Neural cell (in vitro differentiated cells): ENCODE data around the gene SPAAR. TPM values are rescaled to one million over a fixed set of nuclear protein-coding genes. Genes with fewer than 3 reads are reported as not detected.

ENCODE experiments used
- H2AFZ ChIP-seq: fragments of 200-600, 300-800 bp; sonication (generic), shearing (Covaris generic); 2 replicates; pipeline ENCODE4 v1.6.0; 2014; ENCODE audit warnings: low read depth, mild to moderate bottlenecking, antibody characterized with exemption, low read length, moderate library complexity
- H3F3A ChIP-seq: fragments of 200-600 bp; shearing (Covaris generic); 2 replicates; pipeline ENCODE4 v1.6.1; 2016; ENCODE audit warnings: mild to moderate bottlenecking, moderate library complexity, mixed read lengths, antibody characterized with exemption, low read length; ENCODE audit not compliant: insufficient read depth, poor library complexity, severe bottlenecking
- H3K27ac ChIP-seq: fragments of 200-600, 300-800 bp; sonication (generic), shearing (Covaris generic); 2 replicates; pipeline ENCODE4 v1.5.1; 2014; ENCODE audit warnings: mild to moderate bottlenecking, low read length, moderate library complexity
- H3K27me3 ChIP-seq: fragments of 300-800, 200-600 bp; sonication (generic), shearing (Covaris generic); 2 replicates; pipeline ENCODE4 v1.6.0; 2014; ENCODE audit warnings: mild to moderate bottlenecking, low read depth, low read length, moderate library complexity; ENCODE audit not compliant: insufficient read depth
- H3K36me3 ChIP-seq: fragments of 300-800, 200-600 bp; sonication (generic), shearing (Covaris generic); 2 replicates; pipeline ENCODE4 v1.5.1; 2014; ENCODE audit warnings: mild to moderate bottlenecking, antibody characterized with exemption, low read length, moderate library complexity; ENCODE audit not compliant: insufficient read depth
- H3K4me2 ChIP-seq: fragments of 300-800, 200-600 bp; sonication (generic), shearing (Covaris generic); 2 replicates; pipeline ENCODE4 v1.6.0; 2014; ENCODE audit warnings: mild to moderate bottlenecking, low read length
- H3K4me3 ChIP-seq: fragments of 300-800, 200-600 bp; sonication (generic), shearing (Covaris generic); 2 replicates; pipeline ENCODE4 v1.5.1; 2014; ENCODE audit warnings: mild to moderate bottlenecking, low read length, moderate library complexity
- H3K79me2 ChIP-seq: fragments of 200-600 bp; shearing (Covaris generic); replicated peaks from 2 replicates; pipeline ENCODE4 v1.6.0; 2014; ENCODE audit warnings: mild to moderate bottlenecking, low read length, moderate library complexity; ENCODE audit not compliant: insufficient read depth
- H3K9ac ChIP-seq: fragments of 300-800, 200-600 bp; sonication (generic), shearing (Covaris generic); 2 replicates; pipeline ENCODE4 v1.6.1; 2016; ENCODE audit warnings: mild to moderate bottlenecking, low read length, mixed read lengths
- H3K9me2 ChIP-seq: fragments of 200-600 bp; shearing (Covaris generic); 2 replicates; pipeline ENCODE4 v1.6.1; 2016; ENCODE audit warnings: mild to moderate bottlenecking, low read length, mixed read lengths; ENCODE audit not compliant: insufficient read depth
- H3K9me3 ChIP-seq: fragments of 200-600, 300-800 bp; sonication (generic), shearing (Covaris generic); 2 replicates; pipeline ENCODE4 v1.6.1; 2016; ENCODE audit warnings: mild to moderate bottlenecking, mixed run types, low read length, moderate library complexity, mixed read lengths
- H4K20me1 ChIP-seq: fragments of 200-600 bp; shearing (Covaris generic); 2 replicates; pipeline ENCODE4 v1.6.1; 2016; ENCODE audit warnings: mild to moderate bottlenecking, mixed run types; ENCODE audit not compliant: insufficient read depth
- EP300 ChIP-seq: fragments of 450-650 bp; conservative IDR thresholded peaks from 2 replicates; pipeline ENCODE4 v1.6.1; 2014; ENCODE audit warnings: antibody characterized with exemption, mild to moderate bottlenecking, moderate library complexity; ENCODE audit not compliant: poor library complexity, severe bottlenecking
- EZH2 ChIP-seq: fragments of 200-600, 300-800 bp; shearing (Covaris generic), sonication (generic); IDR thresholded peaks from 2 replicates; pipeline ENCODE4 v1.6.1; 2014; ENCODE audit warnings: antibody characterized with exemption, low read length, borderline replicate concordance, mild to moderate bottlenecking; ENCODE audit not compliant: insufficient read depth, poor library complexity, severe bottlenecking
- MXI1 ChIP-seq: fragments of 450-650 bp; conservative IDR thresholded peaks from 2 replicates; pipeline ENCODE4 v1.6.1; 2014; ENCODE audit warnings: antibody characterized with exemption, mild to moderate bottlenecking; ENCODE audit not compliant: poor library complexity, severe bottlenecking
- POLR2AphosphoS5 ChIP-seq: IDR thresholded peaks from 2 replicates; pipeline ENCODE4 v1.6.1; 2012
- RAD21 ChIP-seq: fragments of 450-650 bp; conservative IDR thresholded peaks from 2 replicates; pipeline ENCODE4 v1.6.1; 2014; ENCODE audit warnings: antibody characterized with exemption, mild to moderate bottlenecking, moderate library complexity
- SMC3 ChIP-seq: fragments of 450-650 bp; conservative IDR thresholded peaks from 2 replicates; pipeline ENCODE4 v1.6.1; 2014; ENCODE audit warnings: antibody characterized with exemption, mild to moderate bottlenecking, moderate library complexity; ENCODE audit not compliant: poor library complexity
- TAF1 ChIP-seq: IDR thresholded peaks from 2 replicates; pipeline ENCODE4 v1.6.1; 2012; ENCODE audit warnings: low read depth
- polyA plus RNA-seq: library from polyadenylated mRNA; depleted of rRNA; stranded (reverse); fragments of >200 nt; gene quantifications from 2 replicates; pipeline ENCODE4 v1.2.3, GENCODE V29; 2014
- TF ChIP-seq, protein P1 (sequence below): fragments of 450-650 bp; IDR thresholded peaks from 2 replicates; pipeline ENCODE4 v1.5.1; 2014; ENCODE audit warnings: antibody characterized with exemption, mild to moderate bottlenecking, moderate library complexity; ENCODE audit not compliant: poor library complexity, severe bottlenecking
- TF ChIP-seq, protein P2 (sequence below): IDR thresholded peaks from 2 replicates; pipeline ENCODE4 v1.6.1; 2012; ENCODE audit warnings: borderline replicate concordance

Gene SPAAR
- polyA plus RNA-seq, 1 donor from 2014 or later: 0.35 TPM

DNA sequence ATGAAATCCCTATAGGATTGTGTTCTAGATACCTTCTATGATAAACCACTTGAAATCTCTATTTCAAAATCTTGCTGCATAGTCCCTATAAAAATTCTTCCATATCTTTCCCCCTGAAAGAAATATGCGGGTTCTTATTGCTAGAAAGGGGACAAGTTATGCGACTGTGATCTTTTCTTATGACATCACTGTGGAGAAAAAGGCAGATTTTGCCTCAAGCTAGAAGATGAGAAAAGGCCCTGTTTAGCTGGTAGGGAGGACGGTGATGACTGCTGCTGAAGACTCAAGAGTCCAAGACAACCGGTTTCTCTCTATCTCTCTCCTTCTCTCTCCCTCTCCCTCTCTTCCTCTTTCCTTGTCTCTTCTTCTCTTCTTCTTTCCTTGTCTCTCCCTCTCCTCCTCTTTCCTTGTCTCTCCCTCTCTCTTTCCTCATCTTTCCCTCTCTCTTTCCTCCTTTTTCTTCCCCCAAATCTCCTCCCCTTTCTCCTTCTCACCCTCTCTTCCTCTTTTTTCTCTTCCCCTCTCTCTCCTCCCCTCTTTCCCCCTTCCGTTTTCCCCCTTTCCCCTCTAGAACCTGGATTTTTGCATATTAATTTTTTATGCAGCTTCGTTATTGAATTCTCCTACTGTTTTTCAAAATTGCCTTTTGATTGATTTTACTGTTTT lies 43.4 kb downstream of the SPAAR start:
- H4K20me1 ChIP-seq: no peaks in the 10 kb centered on the region
- H3K36me3 ChIP-seq: no peaks in the 10 kb centered on the region
- no peaks in the 10 kb centered on the region for H3K9me3 ChIP-seq
- H2AFZ ChIP-seq: no peak overlapping the region
- H3F3A ChIP-seq: no peaks in the 10 kb centered on the region
- H3K4me2 ChIP-seq: no peak overlapping the region
- H3K9me2 ChIP-seq: no peaks in the 10 kb centered on the region
- H3K4me3 ChIP-seq: no peak overlapping the region
- H3K79me2 ChIP-seq: no peaks in the 10 kb centered on the region
- H3K27me3 ChIP-seq: peaks cover 19% of the 10 kb centered on the region
- H3K27ac ChIP-seq: no peak overlapping the region
- H3K9ac ChIP-seq: no peak overlapping the region
- TF ChIP-seq, protein P1, sequence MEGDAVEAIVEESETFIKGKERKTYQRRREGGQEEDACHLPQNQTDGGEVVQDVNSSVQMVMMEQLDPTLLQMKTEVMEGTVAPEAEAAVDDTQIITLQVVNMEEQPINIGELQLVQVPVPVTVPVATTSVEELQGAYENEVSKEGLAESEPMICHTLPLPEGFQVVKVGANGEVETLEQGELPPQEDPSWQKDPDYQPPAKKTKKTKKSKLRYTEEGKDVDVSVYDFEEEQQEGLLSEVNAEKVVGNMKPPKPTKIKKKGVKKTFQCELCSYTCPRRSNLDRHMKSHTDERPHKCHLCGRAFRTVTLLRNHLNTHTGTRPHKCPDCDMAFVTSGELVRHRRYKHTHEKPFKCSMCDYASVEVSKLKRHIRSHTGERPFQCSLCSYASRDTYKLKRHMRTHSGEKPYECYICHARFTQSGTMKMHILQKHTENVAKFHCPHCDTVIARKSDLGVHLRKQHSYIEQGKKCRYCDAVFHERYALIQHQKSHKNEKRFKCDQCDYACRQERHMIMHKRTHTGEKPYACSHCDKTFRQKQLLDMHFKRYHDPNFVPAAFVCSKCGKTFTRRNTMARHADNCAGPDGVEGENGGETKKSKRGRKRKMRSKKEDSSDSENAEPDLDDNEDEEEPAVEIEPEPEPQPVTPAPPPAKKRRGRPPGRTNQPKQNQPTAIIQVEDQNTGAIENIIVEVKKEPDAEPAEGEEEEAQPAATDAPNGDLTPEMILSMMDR: no peak
- TF ChIP-seq POLR2AphosphoS5: no peak
- TF ChIP-seq TAF1: no peak
- TF ChIP-seq MXI1: no peak
- no peak for TF ChIP-seq RAD21
- TF ChIP-seq EZH2: no peak
- TF ChIP-seq, protein P2, sequence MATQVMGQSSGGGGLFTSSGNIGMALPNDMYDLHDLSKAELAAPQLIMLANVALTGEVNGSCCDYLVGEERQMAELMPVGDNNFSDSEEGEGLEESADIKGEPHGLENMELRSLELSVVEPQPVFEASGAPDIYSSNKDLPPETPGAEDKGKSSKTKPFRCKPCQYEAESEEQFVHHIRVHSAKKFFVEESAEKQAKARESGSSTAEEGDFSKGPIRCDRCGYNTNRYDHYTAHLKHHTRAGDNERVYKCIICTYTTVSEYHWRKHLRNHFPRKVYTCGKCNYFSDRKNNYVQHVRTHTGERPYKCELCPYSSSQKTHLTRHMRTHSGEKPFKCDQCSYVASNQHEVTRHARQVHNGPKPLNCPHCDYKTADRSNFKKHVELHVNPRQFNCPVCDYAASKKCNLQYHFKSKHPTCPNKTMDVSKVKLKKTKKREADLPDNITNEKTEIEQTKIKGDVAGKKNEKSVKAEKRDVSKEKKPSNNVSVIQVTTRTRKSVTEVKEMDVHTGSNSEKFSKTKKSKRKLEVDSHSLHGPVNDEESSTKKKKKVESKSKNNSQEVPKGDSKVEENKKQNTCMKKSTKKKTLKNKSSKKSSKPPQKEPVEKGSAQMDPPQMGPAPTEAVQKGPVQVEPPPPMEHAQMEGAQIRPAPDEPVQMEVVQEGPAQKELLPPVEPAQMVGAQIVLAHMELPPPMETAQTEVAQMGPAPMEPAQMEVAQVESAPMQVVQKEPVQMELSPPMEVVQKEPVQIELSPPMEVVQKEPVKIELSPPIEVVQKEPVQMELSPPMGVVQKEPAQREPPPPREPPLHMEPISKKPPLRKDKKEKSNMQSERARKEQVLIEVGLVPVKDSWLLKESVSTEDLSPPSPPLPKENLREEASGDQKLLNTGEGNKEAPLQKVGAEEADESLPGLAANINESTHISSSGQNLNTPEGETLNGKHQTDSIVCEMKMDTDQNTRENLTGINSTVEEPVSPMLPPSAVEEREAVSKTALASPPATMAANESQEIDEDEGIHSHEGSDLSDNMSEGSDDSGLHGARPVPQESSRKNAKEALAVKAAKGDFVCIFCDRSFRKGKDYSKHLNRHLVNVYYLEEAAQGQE: no peak
- TF ChIP-seq SMC3: no peak
- TF ChIP-seq EP300: no peak

DNA sequence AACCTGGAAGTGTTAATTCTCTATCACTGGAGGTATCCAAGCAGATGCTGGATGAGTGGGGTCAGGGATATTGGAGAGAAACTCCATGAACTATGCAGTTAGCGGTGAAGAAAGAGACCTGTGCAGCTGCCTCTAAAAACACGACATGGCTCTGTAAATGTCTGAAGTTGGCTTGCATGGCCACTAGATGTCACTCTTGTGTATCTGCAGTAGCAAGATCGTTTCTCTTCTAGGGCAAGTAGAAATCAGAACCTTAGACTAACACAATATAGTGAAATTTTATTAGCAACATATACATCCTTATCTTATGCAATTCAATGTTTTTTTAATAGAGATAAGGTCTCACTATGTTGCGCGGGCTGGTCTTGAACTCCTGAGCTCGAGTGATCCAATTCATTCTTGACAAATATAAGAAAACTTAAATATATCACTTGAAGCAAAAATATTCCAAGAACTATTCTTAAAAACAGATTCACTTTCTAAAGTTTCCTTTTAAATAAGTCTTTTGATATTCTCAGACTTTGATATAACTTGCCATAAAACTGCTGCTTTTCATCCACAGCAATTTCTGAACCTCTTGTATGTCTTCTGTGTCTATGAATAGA lies 45.8 kb downstream of the SPAAR start:
- no peak overlapping the region for H3K27ac ChIP-seq
- H3K36me3 ChIP-seq: no peaks in the 10 kb centered on the region
- no peaks in the 10 kb centered on the region for H3K79me2 ChIP-seq
- no peak overlapping the region for H2AFZ ChIP-seq
- H3F3A ChIP-seq: no peaks in the 10 kb centered on the region
- TF ChIP-seq POLR2AphosphoS5: no peak
- peak; percentile 80 for TF ChIP-seq SMC3
- TF ChIP-seq, protein P2: no peak
- peak; percentile 86 for TF ChIP-seq RAD21
- TF ChIP-seq EP300: no peak
- no peak for TF ChIP-seq TAF1
- TF ChIP-seq EZH2: no peak
- TF ChIP-seq, protein P1: peak; percentile 91
- H3K4me2 ChIP-seq: no peak overlapping the region
- peaks cover 19% of the 10 kb centered on the region for H3K27me3 ChIP-seq
- no peak overlapping the region for H3K4me3 ChIP-seq
- H4K20me1 ChIP-seq: no peaks in the 10 kb centered on the region
- H3K9ac ChIP-seq: no peak overlapping the region
- no peaks in the 10 kb centered on the region for H3K9me2 ChIP-seq
- no peaks in the 10 kb centered on the region for H3K9me3 ChIP-seq
